ENCODE measurements around the gene EEF1G. TPM values are rescaled to one million over a fixed set of nuclear protein-coding genes. Genes with fewer than 3 reads are reported as not detected.

EEF1G gene
- total RNA-seq, 1 experiment from 2014 or later: 1,119 TPM

DNA sequence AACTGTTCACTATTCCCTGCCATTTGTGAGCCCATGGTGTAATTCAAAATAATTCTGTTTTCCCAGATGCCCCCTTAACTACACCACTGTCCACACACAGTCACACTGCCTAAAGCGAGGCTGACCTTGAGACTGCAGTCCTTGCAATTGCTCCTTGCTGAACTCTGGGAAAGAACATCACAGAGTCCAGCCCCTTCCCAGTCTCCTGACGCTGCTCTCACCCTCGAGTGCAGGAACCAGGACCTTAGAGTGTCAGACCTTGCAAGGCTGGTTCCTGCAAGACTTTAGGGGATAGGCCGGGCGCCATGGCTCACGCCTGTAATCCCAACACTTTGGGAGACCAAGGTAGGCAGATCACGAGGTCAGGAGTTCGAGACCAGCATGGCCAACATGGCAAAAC is 60.7 kb downstream of the EEF1G start:
- H3K4me1 ChIP-seq (ENCODE audit: control insufficient read depth, insufficient read depth, low read length): peaks cover 95% of the 10 kb centered on the region
- no peaks in the 10 kb centered on the region for H3K9me3 ChIP-seq (ENCODE audit: control insufficient read depth, insufficient read depth, low read depth, low read length)
- POLR2A ChIA-PET: interaction anchor here (0.7 kb wide), 1 partner anchor 48 kb away, joined by 4 read pairs; no protein-coding TSS in a partner anchor
- ATAC-seq (peak; percentile 9; the same call in 1 of the 2 replicates), DNase-seq (ENCODE audit: low read depth, low spot score) (no peak)
- H3K27me3 ChIP-seq (ENCODE audit: control insufficient read depth, insufficient read depth, low read length): no peaks in the 10 kb centered on the region
- H3K36me3 ChIP-seq (ENCODE audit: control insufficient read depth, insufficient read depth, low read length): peaks cover 7% of the 10 kb centered on the region
- intact Hi-C loops (cut with micrococcal nuclease; ENCODE audit: unreplicated experiment) (no loop called here), in situ Hi-C loops (cut with HindIII; ENCODE audit: low pct_unique_long_range_greater_than_20kb, low sequenced_read_pairs) (no loop called here)
- BruUV-seq (replicated peaks): no TSS peak
- H3K27ac ChIP-seq (ENCODE audit: low read length): peak overlapping the region; percentile 99
- no peak overlapping the region for H3K4me3 ChIP-seq (ENCODE audit: low read depth in 2 of 2, low read length in 2 of 2)
- CTCF ChIA-PET: interaction anchor here (0.8 kb wide), 1 partner anchor 88 kb away, joined by 4 read pairs; no protein-coding TSS in a partner anchor
- no peak for TF ChIP-seq SIN3A (IDR thresholded peaks at IDR 0.05; ENCODE audit: borderline replicate concordance, insufficient read depth, low read depth, low read length)
- TF ChIP-seq, protein P1, sequence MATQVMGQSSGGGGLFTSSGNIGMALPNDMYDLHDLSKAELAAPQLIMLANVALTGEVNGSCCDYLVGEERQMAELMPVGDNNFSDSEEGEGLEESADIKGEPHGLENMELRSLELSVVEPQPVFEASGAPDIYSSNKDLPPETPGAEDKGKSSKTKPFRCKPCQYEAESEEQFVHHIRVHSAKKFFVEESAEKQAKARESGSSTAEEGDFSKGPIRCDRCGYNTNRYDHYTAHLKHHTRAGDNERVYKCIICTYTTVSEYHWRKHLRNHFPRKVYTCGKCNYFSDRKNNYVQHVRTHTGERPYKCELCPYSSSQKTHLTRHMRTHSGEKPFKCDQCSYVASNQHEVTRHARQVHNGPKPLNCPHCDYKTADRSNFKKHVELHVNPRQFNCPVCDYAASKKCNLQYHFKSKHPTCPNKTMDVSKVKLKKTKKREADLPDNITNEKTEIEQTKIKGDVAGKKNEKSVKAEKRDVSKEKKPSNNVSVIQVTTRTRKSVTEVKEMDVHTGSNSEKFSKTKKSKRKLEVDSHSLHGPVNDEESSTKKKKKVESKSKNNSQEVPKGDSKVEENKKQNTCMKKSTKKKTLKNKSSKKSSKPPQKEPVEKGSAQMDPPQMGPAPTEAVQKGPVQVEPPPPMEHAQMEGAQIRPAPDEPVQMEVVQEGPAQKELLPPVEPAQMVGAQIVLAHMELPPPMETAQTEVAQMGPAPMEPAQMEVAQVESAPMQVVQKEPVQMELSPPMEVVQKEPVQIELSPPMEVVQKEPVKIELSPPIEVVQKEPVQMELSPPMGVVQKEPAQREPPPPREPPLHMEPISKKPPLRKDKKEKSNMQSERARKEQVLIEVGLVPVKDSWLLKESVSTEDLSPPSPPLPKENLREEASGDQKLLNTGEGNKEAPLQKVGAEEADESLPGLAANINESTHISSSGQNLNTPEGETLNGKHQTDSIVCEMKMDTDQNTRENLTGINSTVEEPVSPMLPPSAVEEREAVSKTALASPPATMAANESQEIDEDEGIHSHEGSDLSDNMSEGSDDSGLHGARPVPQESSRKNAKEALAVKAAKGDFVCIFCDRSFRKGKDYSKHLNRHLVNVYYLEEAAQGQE (IDR thresholded peaks at IDR 0.05; ENCODE audit: insufficient read depth in 1 of 2, low read depth in 2 of 2, low read length in 1 of 2): no peak
- TF ChIP-seq, protein P2, sequence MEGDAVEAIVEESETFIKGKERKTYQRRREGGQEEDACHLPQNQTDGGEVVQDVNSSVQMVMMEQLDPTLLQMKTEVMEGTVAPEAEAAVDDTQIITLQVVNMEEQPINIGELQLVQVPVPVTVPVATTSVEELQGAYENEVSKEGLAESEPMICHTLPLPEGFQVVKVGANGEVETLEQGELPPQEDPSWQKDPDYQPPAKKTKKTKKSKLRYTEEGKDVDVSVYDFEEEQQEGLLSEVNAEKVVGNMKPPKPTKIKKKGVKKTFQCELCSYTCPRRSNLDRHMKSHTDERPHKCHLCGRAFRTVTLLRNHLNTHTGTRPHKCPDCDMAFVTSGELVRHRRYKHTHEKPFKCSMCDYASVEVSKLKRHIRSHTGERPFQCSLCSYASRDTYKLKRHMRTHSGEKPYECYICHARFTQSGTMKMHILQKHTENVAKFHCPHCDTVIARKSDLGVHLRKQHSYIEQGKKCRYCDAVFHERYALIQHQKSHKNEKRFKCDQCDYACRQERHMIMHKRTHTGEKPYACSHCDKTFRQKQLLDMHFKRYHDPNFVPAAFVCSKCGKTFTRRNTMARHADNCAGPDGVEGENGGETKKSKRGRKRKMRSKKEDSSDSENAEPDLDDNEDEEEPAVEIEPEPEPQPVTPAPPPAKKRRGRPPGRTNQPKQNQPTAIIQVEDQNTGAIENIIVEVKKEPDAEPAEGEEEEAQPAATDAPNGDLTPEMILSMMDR (IDR thresholded peaks at IDR 0.05): no peak
- TF ChIP-seq TCF7L2 (IDR thresholded peaks at IDR 0.05; ENCODE audit: low read depth, low read length): no peak
- TF ChIP-seq POLR2AphosphoS5 (IDR thresholded peaks at IDR 0.05; ENCODE audit: low read depth, low read length): no peak

Small RNAs within 50 kb of the gene (microRNA-seq; reads per million reads assigned to microRNA genes)
- gene MIR6747 (ENCODE audit: unreplicated experiment): 1.3 reads per million

Other genes starting within 250 kb of the EEF1G start
- 43.2 TPM for gene ASRGL1, start 236.4 kb downstream of the EEF1G start, total RNA-seq (2021; ENCODE audit: unreplicated experiment)
- 1.1 TPM for gene SCGB1A1, start 154.9 kb downstream of the EEF1G start, total RNA-seq (2021; ENCODE audit: unreplicated experiment)
- gene AHNAK, start 27.1 kb downstream of the EEF1G start, total RNA-seq (2021; ENCODE audit: unreplicated experiment): 844 TPM
- gene TUT1, start 17.6 kb upstream of the EEF1G start, total RNA-seq (2021; ENCODE audit: unreplicated experiment): 19.9 TPM
- gene MTA2, start 28.0 kb upstream of the EEF1G start, total RNA-seq (2021; ENCODE audit: unreplicated experiment): 163 TPM
- gene EML3, start 38.9 kb upstream of the EEF1G start, total RNA-seq (2021; ENCODE audit: unreplicated experiment): 88.8 TPM
- 2.7 TPM for gene ROM1, start 39.4 kb upstream of the EEF1G start, total RNA-seq (2021; ENCODE audit: unreplicated experiment)
- 68.2 TPM for gene B3GAT3, start 48.1 kb upstream of the EEF1G start, total RNA-seq (2021; ENCODE audit: unreplicated experiment)
- gene GANAB, start 72.7 kb upstream of the EEF1G start, total RNA-seq (2021; ENCODE audit: unreplicated experiment): 415 TPM
- 22.0 TPM for gene INTS5, start 79.4 kb upstream of the EEF1G start, total RNA-seq (2021; ENCODE audit: unreplicated experiment)
- gene C11orf98, start 91.3 kb upstream of the EEF1G start, total RNA-seq (2021; ENCODE audit: unreplicated experiment): 96.7 TPM
- 36.9 TPM for gene CSKMT, start 91.4 kb upstream of the EEF1G start, total RNA-seq (2021; ENCODE audit: unreplicated experiment)
- gene UQCC3, start 97.8 kb upstream of the EEF1G start, total RNA-seq (2021; ENCODE audit: unreplicated experiment): 7.4 TPM
- gene LBHD1, start 98.4 kb upstream of the EEF1G start, total RNA-seq (2021; ENCODE audit: unreplicated experiment): 15.5 TPM
- 105 TPM for gene UBXN1, start 105.2 kb upstream of the EEF1G start, total RNA-seq (2021; ENCODE audit: unreplicated experiment)
- gene LRRN4CL, start 115.6 kb upstream of the EEF1G start, total RNA-seq (2021; ENCODE audit: unreplicated experiment): 0.13 TPM
- 82.1 TPM for gene BSCL2, start 133.5 kb upstream of the EEF1G start, total RNA-seq (2021; ENCODE audit: unreplicated experiment)
- gene GNG3, start 133.8 kb upstream of the EEF1G start, total RNA-seq (2021; ENCODE audit: unreplicated experiment): not detected
- 47.3 TPM for gene HNRNPUL2, start 153.6 kb upstream of the EEF1G start, total RNA-seq (2021; ENCODE audit: unreplicated experiment)
- gene TTC9C, start 154.6 kb upstream of the EEF1G start, total RNA-seq (2021; ENCODE audit: unreplicated experiment): 39.4 TPM
- 12.9 TPM for gene ZBTB3, start 180.3 kb upstream of the EEF1G start, total RNA-seq (2021; ENCODE audit: unreplicated experiment)
- gene POLR2G, start 187.7 kb upstream of the EEF1G start, total RNA-seq (2021; ENCODE audit: unreplicated experiment): 114 TPM
- 32.6 TPM for gene TAF6L, start 197.5 kb upstream of the EEF1G start, total RNA-seq (2021; ENCODE audit: unreplicated experiment)
- gene TMEM179B, start 213.5 kb upstream of the EEF1G start, total RNA-seq (2021; ENCODE audit: unreplicated experiment): 50.9 TPM
- 20.1 TPM for gene TMEM223, start 218.1 kb upstream of the EEF1G start, total RNA-seq (2021; ENCODE audit: unreplicated experiment)
- gene NXF1, start 231.5 kb upstream of the EEF1G start, total RNA-seq (2021; ENCODE audit: unreplicated experiment): 56.7 TPM